ENCODE data around the gene SRD5A3.

- TF ChIP-seq CTCF (IDR thresholded peaks at IDR 0.05; ENCODE audit: borderline replicate concordance, extremely low read depth, low read length, poor library complexity, severe bottlenecking) = no peak
- TF ChIP-seq EZH2 (IDR thresholded peaks at IDR 0.05; ENCODE audit: borderline replicate concordance, low read depth, low read length, severe bottlenecking) = no peak
Observed at GRCh38 chr4:55351824-55352223, 5.8 kb downstream of the SRD5A3 start.

All from DND-41 (cell line).